ENCODE measurements around the gene GTF2H1. TPM values are rescaled to one million over a fixed set of nuclear protein-coding genes. Genes with fewer than 3 reads are reported as not detected.

Gene GTF2H1
- total and polyA plus RNA-seq, 7 donors: 14.5 to 39.2 (median 23.0) TPM

- H3K9me3 ChIP-seq: no peaks in the 10 kb centered on the region
- peak overlapping the region; percentile 98 for H3K27ac ChIP-seq
- no peak for DNase-seq
- H3K4me3 ChIP-seq: no peak overlapping the region
- peaks cover 21% of the 10 kb centered on the region for H3K4me1 ChIP-seq
- intact Hi-C loops (cut with DNase I): loop anchor here in 1 of 2 donors (5.0 kb wide), 1 partner anchor 305 kb away; the partner anchor contains the start of gene TMEM86A
- TF ChIP-seq, protein P1, sequence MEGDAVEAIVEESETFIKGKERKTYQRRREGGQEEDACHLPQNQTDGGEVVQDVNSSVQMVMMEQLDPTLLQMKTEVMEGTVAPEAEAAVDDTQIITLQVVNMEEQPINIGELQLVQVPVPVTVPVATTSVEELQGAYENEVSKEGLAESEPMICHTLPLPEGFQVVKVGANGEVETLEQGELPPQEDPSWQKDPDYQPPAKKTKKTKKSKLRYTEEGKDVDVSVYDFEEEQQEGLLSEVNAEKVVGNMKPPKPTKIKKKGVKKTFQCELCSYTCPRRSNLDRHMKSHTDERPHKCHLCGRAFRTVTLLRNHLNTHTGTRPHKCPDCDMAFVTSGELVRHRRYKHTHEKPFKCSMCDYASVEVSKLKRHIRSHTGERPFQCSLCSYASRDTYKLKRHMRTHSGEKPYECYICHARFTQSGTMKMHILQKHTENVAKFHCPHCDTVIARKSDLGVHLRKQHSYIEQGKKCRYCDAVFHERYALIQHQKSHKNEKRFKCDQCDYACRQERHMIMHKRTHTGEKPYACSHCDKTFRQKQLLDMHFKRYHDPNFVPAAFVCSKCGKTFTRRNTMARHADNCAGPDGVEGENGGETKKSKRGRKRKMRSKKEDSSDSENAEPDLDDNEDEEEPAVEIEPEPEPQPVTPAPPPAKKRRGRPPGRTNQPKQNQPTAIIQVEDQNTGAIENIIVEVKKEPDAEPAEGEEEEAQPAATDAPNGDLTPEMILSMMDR (IDR thresholded peaks at IDR 0.05): no peak
- no peaks in the 10 kb centered on the region for H3K27me3 ChIP-seq (ENCODE audit: insufficient read depth in 3 of 3, low read length in 2 of 3)
- no peak for ATAC-seq
- H3K36me3 ChIP-seq (ENCODE audit: insufficient read depth in 1 of 2, low read depth in 1 of 2): peaks cover 0 to 13% of the 10 kb centered on the region in 2 donors
- whole genome bisulfite sequencing, 3 donors: 87 to 89% (median 88%) methylated on average over 4 of the region's 4 CpGs
Observed at GRCh38 chr11:18392434-18393321, 70.3 kb downstream of the GTF2H1 start.

- WGBS, 3 donors: 72 to 79% (median 73%) methylated on average over 22 of the region's 22 CpGs
- Histone ChIP-seq H3K9me3 (no peaks in the 10 kb centered on the region), H3K4me3 (peak overlapping the region; percentile 79), H3K27me3 (ENCODE audit: insufficient read depth in 3 of 3, low read length in 2 of 3) (no peaks in the 10 kb centered on the region), H3K4me1 (peaks cover 25% of the 10 kb centered on the region), H3K27ac (peak overlapping the region; percentile 98), H3K36me3 (ENCODE audit: insufficient read depth in 1 of 2, low read depth in 1 of 2) (peaks cover 3 to 24% of the 10 kb centered on the region in 2 donors)
- intact Hi-C loops (cut with DNase I): loop anchor here in 1 of 2 donors (5.0 kb wide), 1 partner anchor 304 kb away; the partner anchor contains the start of gene TMEM86A
- DNase-seq (peak in 1 of 2 donors; percentile 23), ATAC-seq (peak in 3 of 4 donors; percentile 0 to 29 (median 11))
- TF ChIP-seq, protein P1 (IDR thresholded peaks at IDR 0.05): no peak
Observed at GRCh38 chr11:18393581-18394274, 71.4 kb downstream of the GTF2H1 start.

DNA sequence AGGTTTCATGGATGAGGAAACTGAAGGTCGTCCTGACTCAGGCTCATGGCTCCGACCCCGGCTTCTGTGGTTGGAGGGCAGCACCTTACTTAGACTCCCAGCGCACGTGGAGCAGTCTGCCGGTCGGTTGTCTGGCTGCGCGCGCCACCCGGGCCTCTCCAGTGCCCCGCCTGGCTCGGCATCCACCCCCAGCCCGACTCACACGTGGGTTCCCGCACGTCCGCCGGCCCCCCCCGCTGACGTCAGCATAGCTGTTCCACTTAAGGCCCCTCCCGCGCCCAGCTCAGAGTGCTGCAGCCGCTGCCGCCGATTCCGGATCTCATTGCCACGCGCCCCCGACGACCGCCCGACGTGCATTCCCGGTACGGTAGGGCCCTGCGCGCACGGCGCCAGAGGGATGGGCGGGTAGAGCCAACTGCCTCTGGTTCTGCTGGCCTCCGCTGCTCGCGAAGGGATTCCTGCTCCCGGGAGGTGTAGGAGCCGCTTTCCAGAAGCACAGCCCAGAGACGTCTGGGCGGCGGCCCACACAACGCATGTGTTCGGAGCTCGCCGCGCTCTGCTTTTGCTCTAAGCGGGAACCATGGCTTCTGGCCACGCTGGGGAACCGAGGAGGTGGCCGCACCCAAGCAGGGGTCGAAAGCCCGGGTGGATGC lies 72.0 kb downstream of the GTF2H1 start, which contains the start of gene LDHA:
LDHA (plus strand) TSS at position 289 of the 653 bp plus-strand sequence. CDS start 2,280 bp downstream, outside the sequence.
- Histone ChIP-seq H3K36me3 (ENCODE audit: insufficient read depth in 1 of 2, low read depth in 1 of 2) (peaks cover 3 to 31% of the 10 kb centered on the region in 2 donors), H3K9me3 (no peaks in the 10 kb centered on the region), H3K27ac (peak within 1 kb of the TSS; percentile 98), H3K4me1 (peaks cover 25% of the 10 kb centered on the region), H3K4me3 (peak within 1 kb of the TSS; percentile 79), H3K27me3 (ENCODE audit: insufficient read depth in 3 of 3, low read length in 2 of 3) (no peaks in the 10 kb centered on the region)
- TF ChIP-seq, protein P1 (IDR thresholded peaks at IDR 0.05): no peak
- peak; percentile 83 to 87 (median 86) for ATAC-seq
- WGBS, 3 donors: 1% methylated on average over 49 to 60 of the region's 60 CpGs
- intact Hi-C loops (cut with DNase I): loop anchor here in 1 of 2 donors (5.0 kb wide), 1 partner anchor 303 kb away; the partner anchor contains the start of gene TMEM86A
- DNase-seq: peak; percentile 99 to 100
